Stromal cell of bone marrow (primary cell): ENCODE results near the gene KLK1.

Experiments
- DNase-seq: peaks from one replicate; pipeline ENCODE4 v3.0.0-alpha.2; 2012; ENCODE audit warnings: low read depth

KLK1 gene

DNA sequence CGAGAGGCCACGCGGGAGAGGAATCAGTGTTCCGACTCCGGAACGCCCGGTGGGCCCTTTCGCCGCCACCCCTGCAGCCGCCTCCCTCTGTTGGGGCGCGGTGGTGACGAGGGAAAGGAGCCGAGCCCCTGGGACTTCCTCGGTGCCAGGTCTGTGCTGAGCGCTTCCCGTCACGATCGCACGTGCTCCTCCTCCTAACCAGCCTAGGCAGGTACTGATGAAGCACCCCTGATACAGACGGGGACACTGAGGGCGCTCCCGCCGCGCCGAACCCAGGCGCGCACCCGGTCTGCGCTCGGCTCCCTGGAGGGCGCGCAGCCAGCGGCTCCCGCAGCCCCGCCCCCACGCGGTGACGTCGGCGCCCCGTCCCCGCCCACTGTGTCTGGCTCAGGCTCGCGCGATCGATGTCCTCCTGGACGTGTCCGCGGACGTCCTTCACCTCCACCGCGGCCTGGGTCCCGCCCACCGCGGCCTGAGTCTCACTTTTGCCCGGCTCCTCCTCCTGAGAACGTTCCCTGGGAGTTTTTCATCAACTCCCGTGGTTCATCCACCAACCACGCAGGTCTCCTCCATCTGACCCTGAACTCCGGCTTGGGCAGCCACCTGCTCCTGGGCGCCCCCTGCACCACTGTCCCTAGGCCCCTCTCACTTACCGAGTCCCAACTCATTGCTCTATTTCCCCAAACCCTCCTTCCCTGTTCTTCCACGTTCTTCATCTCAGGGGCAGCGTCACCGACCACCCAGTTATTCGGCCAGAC lies 12.4 kb upstream of the KLK1 start:
- peak; percentile 12 for DNase-seq

DNA sequence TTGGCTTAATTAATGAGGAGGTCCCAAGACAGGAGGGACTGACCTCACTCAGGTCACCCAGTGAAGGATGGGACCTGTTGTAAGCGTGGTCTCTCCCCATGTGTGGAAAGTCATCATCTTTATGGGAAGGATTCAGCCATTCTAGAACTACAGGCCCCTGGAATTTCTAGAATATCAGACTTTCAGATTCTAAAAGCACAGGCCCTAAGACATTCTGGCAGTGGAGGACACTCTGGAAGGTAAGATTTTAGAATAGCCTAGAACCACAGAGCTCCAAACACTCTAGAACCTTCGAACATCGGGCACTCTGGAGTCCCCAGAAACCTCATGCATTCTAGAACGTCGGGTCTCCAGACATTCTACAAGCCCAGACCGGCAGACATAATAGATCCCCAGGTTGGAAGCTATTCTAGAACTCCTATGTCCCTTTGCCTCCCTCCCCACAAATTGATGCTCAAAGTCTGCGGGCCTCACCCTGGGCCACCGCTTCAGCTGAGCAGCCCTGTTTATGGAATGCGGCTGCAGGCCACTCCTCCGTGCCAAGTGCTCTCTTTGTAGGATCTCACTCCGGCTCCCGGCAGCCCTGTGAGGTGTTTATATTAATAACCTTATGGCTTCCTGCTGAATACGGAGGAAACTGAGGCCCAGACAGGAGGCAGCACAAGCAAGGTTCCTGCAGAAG lies 11.7 kb upstream of the KLK1 start:
- no peak for DNase-seq

DNA sequence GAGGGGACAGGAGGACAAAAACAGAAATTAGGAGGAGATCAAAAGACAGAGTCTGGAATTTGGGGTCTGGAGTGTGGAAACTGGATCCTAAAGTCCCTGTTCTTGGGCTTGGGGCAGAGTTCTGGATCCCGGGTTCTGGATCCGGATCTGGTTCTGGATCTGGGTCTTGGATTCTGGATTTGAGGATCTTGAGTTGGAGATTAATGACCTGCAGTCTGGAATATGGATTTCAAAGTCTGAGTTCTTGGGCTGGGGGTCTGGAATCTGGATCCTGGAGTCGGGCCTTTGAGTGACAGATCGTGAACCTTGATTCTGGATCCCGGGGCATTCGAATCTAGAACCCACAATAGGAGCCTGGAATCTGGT lies 10.2 kb upstream of the KLK1 start:
- no peak for DNase-seq

DNA sequence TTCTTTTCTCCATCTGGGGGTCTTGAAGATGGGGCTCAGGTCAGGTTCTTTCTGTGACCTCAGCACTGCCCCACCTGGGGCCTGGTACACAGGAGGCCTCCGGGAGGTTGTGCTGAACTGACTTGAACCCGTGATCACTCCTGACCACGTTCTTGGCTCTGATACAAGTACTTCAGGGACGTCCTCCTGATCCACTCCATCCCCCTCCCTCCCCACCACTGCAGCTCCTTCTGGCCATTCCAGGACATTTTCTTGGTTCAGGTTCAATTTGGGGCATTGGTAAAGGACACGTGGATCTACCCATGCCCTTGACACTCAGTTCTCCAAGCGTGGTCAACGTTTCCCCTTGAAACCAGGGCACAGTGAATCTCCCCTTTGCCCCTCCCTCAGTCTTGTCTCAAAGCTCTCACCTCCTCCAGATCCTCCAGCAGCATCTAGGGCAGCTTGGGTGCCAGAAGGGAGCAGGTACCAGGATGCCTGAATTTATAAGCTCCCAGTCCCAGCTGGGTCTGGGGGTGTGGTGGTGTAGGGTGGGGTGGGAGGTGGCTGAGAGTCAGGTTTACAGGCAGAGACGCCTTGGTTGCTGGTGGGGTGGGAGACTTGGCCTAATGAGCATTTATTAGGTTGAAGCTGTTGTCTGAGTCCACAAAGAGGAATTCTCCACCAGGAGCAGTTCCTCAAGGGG lies 9.7 kb upstream of the KLK1 start, which contains the start of gene KLK15:
TSS of gene KLK15 (minus strand) at position 458 of the 685 bp plus-strand sequence. CDS start 2,082 bp downstream, outside the sequence.
- DNase-seq = no peak

DNA sequence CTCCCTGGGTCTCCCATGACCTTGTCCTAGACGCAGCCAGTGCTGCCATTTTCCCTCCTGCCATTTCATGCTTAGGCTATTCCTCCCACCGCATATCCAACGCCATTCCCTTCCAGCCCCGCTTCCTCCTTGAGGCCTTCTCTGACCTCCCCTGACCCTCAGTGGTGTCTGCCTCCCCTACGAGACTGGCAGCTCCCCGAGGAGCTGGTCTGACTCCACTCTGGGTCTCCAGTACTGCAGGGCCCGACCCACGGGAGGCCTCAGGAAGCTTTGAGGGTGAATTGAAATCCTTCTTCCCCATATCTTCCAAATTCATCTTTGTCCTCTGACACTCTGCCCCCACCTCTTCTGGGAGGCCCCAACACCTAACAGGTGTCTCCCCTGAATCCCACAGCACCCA lies 9.1 kb upstream of the KLK1 start:
- no peak for DNase-seq

- no peak for DNase-seq
These were observed 7.4 kb upstream of the KLK1 start for GRCh38 chr19:50831026-50831396.

DNA sequence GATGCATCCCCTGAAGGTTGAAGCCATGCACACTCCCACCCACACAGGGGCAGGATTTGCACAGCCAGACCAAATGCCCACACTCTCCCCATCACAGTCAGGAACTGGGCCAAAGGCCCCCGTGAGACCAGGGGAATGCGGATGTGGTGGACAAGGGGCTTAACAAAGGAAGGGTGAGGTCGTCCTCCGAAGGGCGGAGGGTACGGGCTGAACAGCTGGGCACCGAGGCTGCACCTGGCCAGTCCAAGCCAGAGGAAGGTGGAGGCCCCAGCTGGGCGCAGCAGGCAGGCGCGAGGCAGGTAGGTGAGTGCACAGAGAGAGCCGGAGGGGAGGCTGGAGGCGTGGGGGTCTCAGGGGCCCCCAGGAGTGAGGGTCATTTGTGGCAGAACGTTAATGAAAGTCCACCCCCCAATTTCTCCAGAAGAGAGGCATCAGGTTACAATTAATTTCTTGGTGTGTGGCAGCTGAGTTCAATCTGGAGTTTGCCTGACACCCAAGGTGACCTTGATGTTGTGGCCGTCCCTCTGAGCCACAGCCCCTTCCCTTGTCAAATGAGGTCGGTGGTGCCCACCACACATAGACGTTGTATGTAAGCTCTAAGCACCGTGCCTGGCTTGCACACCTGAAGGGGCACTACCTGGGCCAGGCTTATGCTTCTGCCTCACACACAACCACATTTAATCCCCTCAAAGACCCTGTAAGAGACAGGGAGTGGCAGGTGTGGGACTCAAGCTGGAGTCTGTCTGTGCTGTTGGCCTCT lies 6.9 kb upstream of the KLK1 start:
- no peak for DNase-seq

- no peak for DNase-seq
These were observed 6.2 kb upstream of the KLK1 start for GRCh38 chr19:50829801-50830200.

- no peak for DNase-seq
These were observed 3.9 kb upstream of the KLK1 start for GRCh38 chr19:50827476-50827875.

DNA sequence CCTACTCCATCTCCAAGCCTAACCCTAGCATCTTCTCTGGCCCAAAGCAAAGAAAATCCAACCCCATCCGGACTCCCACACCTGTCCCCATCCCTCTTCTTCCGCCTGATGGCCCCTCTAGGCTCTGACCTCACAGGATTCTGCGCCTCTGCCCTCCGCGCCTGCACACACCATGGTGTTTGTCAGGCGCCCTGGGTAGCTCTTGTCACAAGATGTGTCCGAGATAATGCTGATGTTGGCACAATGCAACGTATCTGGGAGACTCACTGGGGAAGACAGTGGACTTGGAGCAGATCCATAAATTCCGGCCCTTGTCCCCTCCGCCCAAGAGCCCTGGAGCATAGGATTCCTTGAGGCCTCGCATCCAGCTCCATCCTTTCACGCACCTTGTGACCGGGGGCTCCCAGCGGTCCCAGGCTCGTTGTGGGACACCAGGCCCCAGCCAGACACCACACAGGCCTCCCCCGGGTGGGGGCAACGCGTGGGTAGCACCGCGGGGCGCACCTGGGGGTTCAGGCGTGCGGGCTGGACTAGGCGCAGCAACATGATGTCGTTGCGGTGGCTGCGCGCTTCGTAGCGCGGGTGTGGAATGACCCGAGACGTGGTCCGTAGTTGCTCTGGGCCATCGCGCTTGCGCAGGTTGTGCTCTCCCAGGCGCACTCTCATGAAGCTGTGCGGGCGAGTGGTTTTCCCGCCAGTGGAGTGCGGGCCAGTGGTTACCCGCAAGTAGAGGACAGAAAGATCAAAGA lies 3.1 kb upstream of the KLK1 start:
- DNase-seq = no peak

DNA sequence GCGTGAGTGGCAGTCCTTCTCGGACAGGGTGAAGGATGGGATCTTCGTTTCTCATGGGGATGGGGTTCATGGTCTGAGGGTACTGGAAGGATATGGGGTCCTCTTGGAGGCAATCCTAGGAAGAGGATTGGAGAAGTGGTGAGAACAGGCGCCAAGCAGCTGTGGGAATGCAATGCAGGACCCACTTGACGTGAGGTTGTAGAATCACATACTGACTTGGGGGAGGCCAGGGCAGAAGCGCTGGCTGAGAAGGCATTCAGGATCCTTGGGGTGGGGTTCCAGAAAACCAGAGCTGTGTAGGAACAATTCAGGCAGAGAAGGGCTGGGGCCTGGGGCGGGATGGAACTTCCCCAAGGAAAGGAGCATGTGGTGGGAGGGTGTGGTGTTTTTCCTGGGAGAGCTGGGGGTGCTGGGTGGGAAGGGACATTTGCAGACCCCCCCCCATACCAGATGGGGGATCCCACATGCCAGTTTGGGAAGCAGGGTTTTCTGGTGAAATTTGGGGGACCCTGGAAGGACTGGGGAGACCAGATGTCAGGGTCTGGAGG lies 852 bp downstream of the KLK1 start:
- DNase-seq = no peak

DNA sequence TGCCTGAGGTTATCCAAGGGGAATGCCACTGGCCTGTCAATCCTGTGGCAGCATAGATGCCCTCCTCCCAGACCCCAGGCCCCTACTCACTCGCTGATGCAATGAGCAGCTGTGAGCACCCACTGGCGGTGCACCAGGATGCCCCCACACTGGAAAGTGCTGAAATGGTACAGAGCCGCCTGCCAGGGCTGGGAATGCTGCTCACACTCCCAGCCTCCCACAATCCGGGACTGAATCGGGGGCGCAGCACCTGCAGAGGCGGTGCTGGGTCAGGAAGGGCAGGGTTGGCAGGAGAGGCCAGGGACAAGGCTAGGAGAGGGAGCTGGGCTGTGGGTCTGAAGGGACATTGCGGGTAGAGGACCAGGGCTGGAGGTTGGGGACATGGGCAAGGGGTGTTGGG lies 2.0 kb downstream of the KLK1 start:
- no peak for DNase-seq

DNA sequence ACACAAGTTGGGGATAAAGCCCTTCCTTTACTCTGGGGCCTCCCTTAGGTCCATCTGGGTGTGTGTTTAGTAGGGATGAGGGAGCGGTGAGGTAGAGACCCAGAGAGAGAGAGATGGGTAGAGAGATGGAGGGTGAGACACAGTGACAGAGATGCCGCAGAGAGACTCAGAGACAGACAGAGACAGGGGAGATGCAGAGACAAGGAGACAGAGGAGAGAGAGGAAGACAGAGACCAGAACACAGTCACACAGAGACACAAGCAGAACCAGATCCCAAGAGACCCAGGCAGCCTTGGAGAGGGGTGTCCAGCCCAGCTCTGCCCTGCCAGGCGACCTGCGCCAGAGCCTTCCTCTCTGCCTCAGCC lies 2.4 kb downstream of the KLK1 start:
- DNase-seq = no peak

DNA sequence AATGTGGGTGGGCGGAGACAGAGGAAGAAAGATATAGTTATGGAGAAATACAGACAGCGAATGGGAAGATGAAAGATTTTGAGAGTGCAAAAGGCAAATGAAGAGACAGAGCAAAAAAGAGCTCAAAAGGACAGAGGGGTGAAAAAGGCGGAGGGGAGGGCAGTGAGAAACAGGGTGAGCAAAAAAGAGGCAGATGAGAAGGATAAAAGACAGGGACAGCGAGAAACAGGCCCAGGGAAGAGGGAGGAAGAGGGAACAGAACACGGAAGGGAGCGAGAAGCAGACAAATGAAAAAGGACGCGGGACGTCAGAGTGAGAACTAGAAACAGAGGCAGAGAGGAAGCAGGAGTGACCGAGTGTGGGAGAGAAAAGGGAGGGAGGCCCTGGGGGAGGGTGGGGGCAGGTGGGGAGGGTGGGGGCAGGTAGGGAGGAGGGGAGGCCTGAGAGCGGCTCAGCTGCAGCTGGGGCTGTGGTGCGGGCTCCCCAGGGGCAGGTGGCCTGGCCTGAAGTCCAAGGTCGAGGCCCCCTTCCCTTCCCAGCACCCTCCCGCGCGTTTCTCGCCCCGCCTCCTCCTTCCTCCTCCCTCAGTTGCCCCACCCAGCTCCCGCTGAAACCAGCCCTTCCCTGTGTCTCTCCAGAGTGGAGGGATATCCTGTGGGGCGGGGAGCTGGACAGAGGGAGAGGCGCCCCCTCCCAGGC lies 2.9 kb downstream of the KLK1 start:
- DNase-seq = no peak

DNA sequence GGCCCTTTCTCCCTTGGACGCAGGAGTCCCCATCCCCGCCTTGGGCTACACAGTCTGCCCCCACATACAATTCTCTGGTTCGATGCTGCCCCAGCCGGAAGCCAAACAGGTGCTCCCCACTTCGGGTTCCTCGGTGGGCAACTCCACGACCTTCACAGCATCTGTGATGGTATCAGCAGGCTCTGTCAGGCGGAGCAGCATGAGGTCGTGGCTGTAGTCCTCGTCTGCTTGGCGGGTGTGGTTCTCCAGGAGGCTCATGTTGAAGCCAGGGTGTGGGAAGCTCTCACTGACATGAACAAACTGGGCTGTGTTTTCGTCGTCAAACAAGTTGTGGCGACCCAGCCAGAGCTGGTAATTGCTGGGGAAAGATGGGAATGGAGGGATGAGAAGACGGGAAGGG lies 3.5 kb downstream of the KLK1 start:
- DNase-seq = no peak

- no peak for DNase-seq
These were observed 4.0 kb downstream of the KLK1 start for GRCh38 chr19:50819636-50820035.

GRCh38 chr19:50818859-50819472 lies 4.6 kb downstream of the KLK1 start:
- no peak for DNase-seq

GRCh38 chr19:50817941-50818858 lies 5.4 kb downstream of the KLK1 start:
- DNase-seq = no peak

DNA sequence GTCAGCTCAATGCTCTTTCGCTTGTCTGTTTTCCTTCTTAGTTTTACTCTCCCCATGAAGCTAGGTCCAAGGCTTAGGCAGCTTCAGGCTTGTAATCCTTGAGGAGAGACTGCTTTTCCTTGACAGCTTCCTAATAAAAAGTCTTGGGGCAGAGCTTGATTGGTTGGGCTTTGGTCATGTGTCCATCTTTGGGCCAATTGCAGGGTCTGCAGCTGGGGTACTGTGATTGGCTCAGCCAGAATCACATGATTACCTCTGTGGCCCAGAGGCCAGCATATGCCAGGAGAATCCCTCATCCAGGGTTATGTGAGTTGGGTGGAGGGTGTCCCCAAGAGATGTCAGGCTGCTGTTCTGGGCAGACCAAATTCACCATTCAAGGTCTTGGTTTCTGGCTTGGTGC lies 8.1 kb downstream of the KLK1 start:
- no peak for DNase-seq
